ENCODE results near the gene PTGS1. TPM values are rescaled to one million over a fixed set of nuclear protein-coding genes. Genes with fewer than 3 reads are reported as not detected.

Gene PTGS1
- total RNA-seq, 3 donors from 2014 or later (not counting 1 experiment from before 2014, with no cell fraction given) = 2.1 to 11.3 (median 9.2) TPM

GRCh38 chr9:122418016-122418415 lies 47.2 kb downstream of the PTGS1 start:
- H3K27ac ChIP-seq (ENCODE audit: low read length) = no peak overlapping the region
- Mint-ChIP-seq H3K4me1 (no peaks in the 10 kb centered on the region), H3K9me3 (no peaks in the 10 kb centered on the region), H3K27me3 (ENCODE audit: low read depth in 2 of 2) (peaks cover 13 to 28% of the 10 kb centered on the region in 2 donors), H3K27ac (no peak overlapping the region), H3K4me3 (no peak overlapping the region), H3K36me3 (no peaks in the 10 kb centered on the region)
- H3K36me3 ChIP-seq (ENCODE audit: control insufficient read depth, insufficient read depth, low read length) = no peaks in the 10 kb centered on the region
- peaks cover 7% of the 10 kb centered on the region for H3K9me3 ChIP-seq (ENCODE audit: control insufficient read depth, insufficient read depth, low read length)
- no peak for DNase-seq
- intact Hi-C loops (cut with micrococcal nuclease) = no loop called here
- no peak for ATAC-seq
- no peaks in the 10 kb centered on the region for H3K4me1 ChIP-seq (ENCODE audit: control insufficient read depth, insufficient read depth, low read length)
- H3K4me3 ChIP-seq (ENCODE audit: low read length) = no peak overlapping the region
- TF ChIP-seq, protein P1, sequence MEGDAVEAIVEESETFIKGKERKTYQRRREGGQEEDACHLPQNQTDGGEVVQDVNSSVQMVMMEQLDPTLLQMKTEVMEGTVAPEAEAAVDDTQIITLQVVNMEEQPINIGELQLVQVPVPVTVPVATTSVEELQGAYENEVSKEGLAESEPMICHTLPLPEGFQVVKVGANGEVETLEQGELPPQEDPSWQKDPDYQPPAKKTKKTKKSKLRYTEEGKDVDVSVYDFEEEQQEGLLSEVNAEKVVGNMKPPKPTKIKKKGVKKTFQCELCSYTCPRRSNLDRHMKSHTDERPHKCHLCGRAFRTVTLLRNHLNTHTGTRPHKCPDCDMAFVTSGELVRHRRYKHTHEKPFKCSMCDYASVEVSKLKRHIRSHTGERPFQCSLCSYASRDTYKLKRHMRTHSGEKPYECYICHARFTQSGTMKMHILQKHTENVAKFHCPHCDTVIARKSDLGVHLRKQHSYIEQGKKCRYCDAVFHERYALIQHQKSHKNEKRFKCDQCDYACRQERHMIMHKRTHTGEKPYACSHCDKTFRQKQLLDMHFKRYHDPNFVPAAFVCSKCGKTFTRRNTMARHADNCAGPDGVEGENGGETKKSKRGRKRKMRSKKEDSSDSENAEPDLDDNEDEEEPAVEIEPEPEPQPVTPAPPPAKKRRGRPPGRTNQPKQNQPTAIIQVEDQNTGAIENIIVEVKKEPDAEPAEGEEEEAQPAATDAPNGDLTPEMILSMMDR (IDR thresholded peaks at IDR 0.05) = no peak
- H3K27me3 ChIP-seq (ENCODE audit: control insufficient read depth, insufficient read depth, low read length) = no peaks in the 10 kb centered on the region

DNA sequence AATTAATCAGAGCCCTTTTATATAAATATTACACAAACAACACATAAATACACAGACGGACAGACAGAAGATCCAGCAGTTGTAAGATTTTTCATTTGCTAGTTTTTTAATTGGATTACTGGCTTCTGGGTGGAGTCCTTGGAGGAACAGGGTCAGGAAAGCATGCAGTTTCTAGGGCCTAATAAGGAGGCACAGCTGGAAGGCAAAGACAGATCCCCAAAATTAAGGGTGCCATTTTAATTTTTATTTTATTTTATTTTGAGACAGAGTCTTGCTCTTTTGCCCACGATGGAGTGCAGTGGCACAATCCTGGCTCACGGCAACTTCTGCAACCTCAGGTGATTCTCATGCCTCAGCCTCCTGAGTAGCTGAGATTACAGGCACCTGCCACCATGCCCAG lies 49.5 kb downstream of the PTGS1 start:
- TF ChIP-seq, protein P1 (IDR thresholded peaks at IDR 0.05) = no peak
- Histone ChIP-seq H3K27ac (ENCODE audit: low read length) (no peak overlapping the region), H3K36me3 (ENCODE audit: control insufficient read depth, insufficient read depth, low read length) (no peaks in the 10 kb centered on the region), H3K9me3 (ENCODE audit: control insufficient read depth, insufficient read depth, low read length) (peaks cover 7% of the 10 kb centered on the region), H3K27me3 (ENCODE audit: control insufficient read depth, insufficient read depth, low read length) (no peaks in the 10 kb centered on the region), H3K4me1 (ENCODE audit: control insufficient read depth, insufficient read depth, low read length) (no peaks in the 10 kb centered on the region), H3K4me3 (ENCODE audit: low read length) (no peak overlapping the region)
- ATAC-seq = no peak
- no peaks in the 10 kb centered on the region for H3K9me3 Mint-ChIP-seq
- H3K4me3 Mint-ChIP-seq = no peak overlapping the region
- WGBS (ENCODE audit: insufficient coverage) = 80% methylated on average over 2 of the region's 3 CpGs
- DNase-seq = no peak
- peaks cover 13 to 18% of the 10 kb centered on the region in 2 donors for H3K27me3 Mint-ChIP-seq (ENCODE audit: low read depth in 2 of 2)
- no peaks in the 10 kb centered on the region for H3K36me3 Mint-ChIP-seq
- no peaks in the 10 kb centered on the region for H3K4me1 Mint-ChIP-seq
- intact Hi-C loops (cut with micrococcal nuclease) = no loop called here
- H3K27ac Mint-ChIP-seq = no peak overlapping the region

DNA sequence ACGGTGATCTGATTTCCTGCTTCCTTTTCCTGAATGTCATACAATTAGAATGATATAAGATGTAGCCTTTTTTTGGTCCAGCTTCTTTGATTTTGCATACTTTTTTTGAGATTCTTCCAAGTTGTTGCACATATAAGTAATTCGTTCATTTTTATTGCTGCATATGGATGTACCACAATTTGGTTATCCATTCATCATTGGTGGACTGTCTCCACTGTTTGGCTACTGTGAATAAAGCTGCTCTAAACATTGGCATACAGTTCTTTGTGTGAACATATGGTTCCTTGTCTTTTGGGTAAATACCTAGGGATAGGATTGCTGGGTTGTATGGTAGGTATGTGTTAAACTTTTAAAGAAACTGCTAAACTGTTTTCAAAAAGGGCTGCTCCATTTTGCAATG lies 54.3 kb downstream of the PTGS1 start:
- Histone ChIP-seq H3K27me3 (ENCODE audit: control insufficient read depth, insufficient read depth, low read length) (peaks cover 2% of the 10 kb centered on the region), H3K4me1 (ENCODE audit: control insufficient read depth, insufficient read depth, low read length) (no peaks in the 10 kb centered on the region), H3K9me3 (ENCODE audit: control insufficient read depth, insufficient read depth, low read length) (peaks cover 7% of the 10 kb centered on the region), H3K27ac (ENCODE audit: low read length) (no peak overlapping the region), H3K4me3 (ENCODE audit: low read length) (no peak overlapping the region), H3K36me3 (ENCODE audit: control insufficient read depth, insufficient read depth, low read length) (no peaks in the 10 kb centered on the region)
- Mint-ChIP-seq H3K9me3 (no peaks in the 10 kb centered on the region), H3K36me3 (no peaks in the 10 kb centered on the region), H3K27me3 (ENCODE audit: low read depth in 2 of 2) (peaks cover 14 to 19% of the 10 kb centered on the region in 2 donors), H3K27ac (no peak overlapping the region), H3K4me3 (no peak overlapping the region), H3K4me1 (no peaks in the 10 kb centered on the region)
- no peak for ATAC-seq
- 69% methylated on average over 1 of the region's 2 CpGs for WGBS (ENCODE audit: insufficient coverage)
- intact Hi-C loops (cut with micrococcal nuclease) = no loop called here
- TF ChIP-seq, protein P1 (IDR thresholded peaks at IDR 0.05) = no peak
- DNase-seq = no peak

GRCh38 chr9:122426723-122427122 lies 55.9 kb downstream of the PTGS1 start:
- ATAC-seq (no peak), DNase-seq (no peak)
- intact Hi-C loops (cut with micrococcal nuclease) = no loop called here
- H3K4me1 ChIP-seq (ENCODE audit: control insufficient read depth, insufficient read depth, low read length) = no peaks in the 10 kb centered on the region
- no peak overlapping the region for H3K27ac ChIP-seq (ENCODE audit: low read length)
- H3K9me3 Mint-ChIP-seq = no peaks in the 10 kb centered on the region
- TF ChIP-seq, protein P1 (IDR thresholded peaks at IDR 0.05) = no peak
- WGBS (ENCODE audit: insufficient coverage) = 94% methylated on average over 3 of the region's 3 CpGs
- H3K4me1 Mint-ChIP-seq = no peaks in the 10 kb centered on the region
- no peak overlapping the region for H3K4me3 Mint-ChIP-seq
- no peaks in the 10 kb centered on the region for H3K9me3 ChIP-seq (ENCODE audit: control insufficient read depth, insufficient read depth, low read length)
- H3K27me3 ChIP-seq (ENCODE audit: control insufficient read depth, insufficient read depth, low read length) = peaks cover 2% of the 10 kb centered on the region
- no peak overlapping the region for H3K4me3 ChIP-seq (ENCODE audit: low read length)
- H3K36me3 Mint-ChIP-seq = no peaks in the 10 kb centered on the region
- no peak overlapping the region for H3K27ac Mint-ChIP-seq
- H3K36me3 ChIP-seq (ENCODE audit: control insufficient read depth, insufficient read depth, low read length) = no peaks in the 10 kb centered on the region
- H3K27me3 Mint-ChIP-seq (ENCODE audit: low read depth in 2 of 2) = peaks cover 12 to 27% of the 10 kb centered on the region in 2 donors

Data from natural killer cell (primary cell).